Measurements from ENCODE around the gene WDR82. TPM values are rescaled to one million over a fixed set of nuclear protein-coding genes. Genes with fewer than 3 reads are reported as not detected.

Gene WDR82
- total RNA-seq, 1 donor from 2014 or later: 49.2 TPM

DNA sequence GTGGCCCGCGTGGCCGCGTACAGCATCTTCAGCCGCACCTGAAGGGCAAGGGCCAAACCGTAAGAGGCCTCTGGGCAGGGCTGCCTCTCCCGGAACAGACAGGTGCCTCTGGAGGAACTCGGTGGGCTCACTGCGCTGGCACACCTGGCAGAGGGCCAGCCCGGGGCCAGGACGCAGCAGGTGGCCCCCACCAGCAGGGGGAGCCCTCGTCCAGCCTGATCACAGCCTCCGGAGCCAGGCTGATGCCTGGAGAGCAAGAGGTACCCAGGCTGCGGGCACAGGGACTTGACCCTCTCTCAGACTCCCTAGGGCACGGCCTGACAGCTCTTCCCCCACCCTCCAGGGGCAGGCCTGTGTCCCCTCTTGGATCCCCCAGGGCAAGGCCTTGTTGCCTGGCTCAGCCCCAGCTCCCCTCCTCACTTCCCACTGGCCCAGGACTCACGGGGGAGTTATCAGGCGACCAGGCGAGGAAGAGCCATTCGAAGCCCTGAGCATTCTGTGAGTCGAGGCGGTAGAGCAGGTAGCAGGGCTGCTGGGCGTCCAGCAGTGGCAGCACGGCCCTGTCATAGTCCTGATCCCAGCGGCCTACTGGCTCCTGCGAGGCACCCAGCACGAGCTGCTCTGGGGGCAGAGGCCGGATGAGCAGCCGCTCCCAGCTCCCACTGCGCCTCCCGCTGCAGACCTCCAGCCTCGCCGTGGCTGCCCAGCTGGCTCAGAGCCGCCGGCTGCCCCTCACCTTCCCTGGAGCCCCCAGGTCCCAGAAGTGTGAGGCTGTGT lies 46.8 kb downstream of the WDR82 start:
- H3K27ac ChIP-seq: no peak overlapping the region
- no peak overlapping the region for H3K4me2 ChIP-seq
- Mint-ChIP-seq H3K4me3 (no peak overlapping the region), H3K27me3 (ENCODE audit: insufficient read depth, low read depth) (peaks cover 4% of the 10 kb centered on the region), H3K4me1 (peaks cover 3% of the 10 kb centered on the region), H3K9me3 (no peaks in the 10 kb centered on the region), H3K27ac (peak overlapping the region; percentile 63), H3K36me3 (peaks cover 7% of the 10 kb centered on the region)
- no peaks in the 10 kb centered on the region for H3K79me2 ChIP-seq (ENCODE audit: low read depth)
- no peaks in the 10 kb centered on the region for H3K36me3 ChIP-seq
- peak; percentile 64 for DNase-seq (ENCODE audit: low spot score)
- TF ChIP-seq, protein P1, sequence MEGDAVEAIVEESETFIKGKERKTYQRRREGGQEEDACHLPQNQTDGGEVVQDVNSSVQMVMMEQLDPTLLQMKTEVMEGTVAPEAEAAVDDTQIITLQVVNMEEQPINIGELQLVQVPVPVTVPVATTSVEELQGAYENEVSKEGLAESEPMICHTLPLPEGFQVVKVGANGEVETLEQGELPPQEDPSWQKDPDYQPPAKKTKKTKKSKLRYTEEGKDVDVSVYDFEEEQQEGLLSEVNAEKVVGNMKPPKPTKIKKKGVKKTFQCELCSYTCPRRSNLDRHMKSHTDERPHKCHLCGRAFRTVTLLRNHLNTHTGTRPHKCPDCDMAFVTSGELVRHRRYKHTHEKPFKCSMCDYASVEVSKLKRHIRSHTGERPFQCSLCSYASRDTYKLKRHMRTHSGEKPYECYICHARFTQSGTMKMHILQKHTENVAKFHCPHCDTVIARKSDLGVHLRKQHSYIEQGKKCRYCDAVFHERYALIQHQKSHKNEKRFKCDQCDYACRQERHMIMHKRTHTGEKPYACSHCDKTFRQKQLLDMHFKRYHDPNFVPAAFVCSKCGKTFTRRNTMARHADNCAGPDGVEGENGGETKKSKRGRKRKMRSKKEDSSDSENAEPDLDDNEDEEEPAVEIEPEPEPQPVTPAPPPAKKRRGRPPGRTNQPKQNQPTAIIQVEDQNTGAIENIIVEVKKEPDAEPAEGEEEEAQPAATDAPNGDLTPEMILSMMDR (IDR thresholded peaks at IDR 0.05): peak; percentile 75
- TF ChIP-seq EZH2 (IDR thresholded peaks at IDR 0.05) (no peak), EZH2phosphoT487 (IDR thresholded peaks at IDR 0.05) (no peak)
- no peak overlapping the region for H2AFZ ChIP-seq (replicated peaks)
- no peak overlapping the region for H3K4me3 ChIP-seq
- H3K27me3 ChIP-seq: no peaks in the 10 kb centered on the region
- no peaks in the 10 kb centered on the region for H4K20me1 ChIP-seq (ENCODE audit: low read depth)
- no peak overlapping the region for H3K9ac ChIP-seq
- no peaks in the 10 kb centered on the region for H3F3A ChIP-seq (ENCODE audit: low read depth)
- no peaks in the 10 kb centered on the region for H3K4me1 ChIP-seq
- no peaks in the 10 kb centered on the region for H3K9me3 ChIP-seq (ENCODE audit: low read depth)

- no peaks in the 10 kb centered on the region for H3K4me1 Mint-ChIP-seq
- Histone ChIP-seq H3F3A (ENCODE audit: low read depth) (no peaks in the 10 kb centered on the region), H3K36me3 (no peaks in the 10 kb centered on the region), H3K79me2 (ENCODE audit: low read depth) (no peaks in the 10 kb centered on the region), H3K27me3 (no peaks in the 10 kb centered on the region), H3K9me3 (ENCODE audit: low read depth) (no peaks in the 10 kb centered on the region), H3K27ac (no peak overlapping the region), H3K9ac (no peak overlapping the region), H3K4me3 (no peak overlapping the region), H3K4me2 (no peak overlapping the region), H4K20me1 (ENCODE audit: low read depth) (no peaks in the 10 kb centered on the region), H3K4me1 (no peaks in the 10 kb centered on the region), H2AFZ (replicated peaks) (no peak overlapping the region)
- H3K4me3 Mint-ChIP-seq: no peak overlapping the region
- DNase-seq (ENCODE audit: low spot score): no peak
- H3K27me3 Mint-ChIP-seq (ENCODE audit: insufficient read depth, low read depth): peaks cover 4% of the 10 kb centered on the region
- H3K36me3 Mint-ChIP-seq: peaks cover 7% of the 10 kb centered on the region
- TF ChIP-seq, protein P1 (IDR thresholded peaks at IDR 0.05): no peak
- TF ChIP-seq EZH2phosphoT487 (IDR thresholded peaks at IDR 0.05): no peak
- TF ChIP-seq EZH2 (IDR thresholded peaks at IDR 0.05): no peak
- no peaks in the 10 kb centered on the region for H3K9me3 Mint-ChIP-seq
- H3K27ac Mint-ChIP-seq: no peak overlapping the region
Observed at GRCh38 chr3:52230889-52231499, 47.5 kb downstream of the WDR82 start.

GRCh38 chr3:52230461-52230860 lies 48.0 kb downstream of the WDR82 start:
- H3K36me3 ChIP-seq: no peaks in the 10 kb centered on the region
- H3K27me3 Mint-ChIP-seq (ENCODE audit: insufficient read depth, low read depth): peaks cover 4% of the 10 kb centered on the region

More at GRCh38 chr3:52230461-52230860, 48.0 kb downstream of the WDR82 start:
- H3K4me3 Mint-ChIP-seq: no peak overlapping the region
- no peaks in the 10 kb centered on the region for H3K4me1 Mint-ChIP-seq
- Histone ChIP-seq H3K27ac (no peak overlapping the region), H2AFZ (replicated peaks) (no peak overlapping the region), H3K4me1 (no peaks in the 10 kb centered on the region), H3K9ac (no peak overlapping the region), H3K4me2 (no peak overlapping the region), H3K79me2 (ENCODE audit: low read depth) (no peaks in the 10 kb centered on the region), H3K27me3 (no peaks in the 10 kb centered on the region), H3K4me3 (no peak overlapping the region), H4K20me1 (ENCODE audit: low read depth) (no peaks in the 10 kb centered on the region), H3F3A (ENCODE audit: low read depth) (no peaks in the 10 kb centered on the region), H3K9me3 (ENCODE audit: low read depth) (no peaks in the 10 kb centered on the region)
- H3K36me3 Mint-ChIP-seq: peaks cover 7% of the 10 kb centered on the region
- no peaks in the 10 kb centered on the region for H3K9me3 Mint-ChIP-seq
- no peak for DNase-seq (ENCODE audit: low spot score)
- no peak overlapping the region for H3K27ac Mint-ChIP-seq
- TF ChIP-seq EZH2phosphoT487 (IDR thresholded peaks at IDR 0.05) (no peak), EZH2 (IDR thresholded peaks at IDR 0.05) (no peak)
- TF ChIP-seq, protein P1 (IDR thresholded peaks at IDR 0.05): no peak

Data from neural progenitor cell (in vitro differentiated cells).